Thyroid gland (tissue), 4 donors: ENCODE data around the gene ZNF394.

ENCODE experiments used
- POLR2A ChIP-seq, 2 donors: fragments of 450-650 bp; IDR thresholded peaks; one replicate each; pipeline ENCODE4 v1.6.1; 2017; ENCODE audit warnings: antibody characterized with exemption in 2 of 2, mild to moderate bottlenecking in 2 of 2, moderate library complexity in 1 of 2
- TF ChIP-seq, protein P1 (sequence below), 6 experiments: fragments of 200-600 bp in 3 of 6; fragments of 450-650 bp in 3 of 6; sonication (generic) in 3 of 6; IDR thresholded peaks; one replicate each; pipeline ENCODE4 v1.5.1; 2016 to 2019; ENCODE audit warnings: antibody characterized with exemption in 6 of 6, mild to moderate bottlenecking in 2 of 6, inconsistent platforms in 1 of 6, moderate library complexity in 1 of 6

DNA sequence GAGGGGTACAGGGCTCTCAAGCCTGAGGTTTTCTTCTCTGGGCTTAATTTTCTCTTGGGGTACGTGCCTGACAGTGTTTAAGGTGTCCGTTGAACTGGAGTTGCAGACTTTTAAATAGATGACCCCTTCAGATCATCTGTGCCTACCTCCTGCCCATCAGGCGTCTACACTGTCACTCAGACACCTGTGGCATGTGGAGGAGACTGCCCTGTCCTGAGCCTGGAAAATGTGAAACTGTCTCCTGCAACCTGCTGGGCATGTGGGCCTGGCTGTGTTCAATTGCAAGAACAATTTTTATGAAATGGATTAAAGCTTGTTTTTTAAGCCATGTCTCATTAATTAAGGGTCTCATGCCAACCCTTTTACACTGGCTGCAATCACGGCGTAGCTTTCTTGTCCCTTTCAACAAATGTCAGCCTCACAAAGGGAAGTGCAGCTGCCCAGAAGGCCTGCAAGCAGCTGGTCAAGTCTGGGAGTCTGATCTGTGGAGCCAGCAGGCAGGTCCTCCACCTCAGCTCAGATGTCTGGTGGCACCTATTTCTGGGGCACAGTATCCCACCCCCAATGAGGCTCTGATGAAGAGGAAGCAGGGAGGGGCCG lies 42.9 kb downstream of the ZNF394 start:
- TF ChIP-seq, protein P1, sequence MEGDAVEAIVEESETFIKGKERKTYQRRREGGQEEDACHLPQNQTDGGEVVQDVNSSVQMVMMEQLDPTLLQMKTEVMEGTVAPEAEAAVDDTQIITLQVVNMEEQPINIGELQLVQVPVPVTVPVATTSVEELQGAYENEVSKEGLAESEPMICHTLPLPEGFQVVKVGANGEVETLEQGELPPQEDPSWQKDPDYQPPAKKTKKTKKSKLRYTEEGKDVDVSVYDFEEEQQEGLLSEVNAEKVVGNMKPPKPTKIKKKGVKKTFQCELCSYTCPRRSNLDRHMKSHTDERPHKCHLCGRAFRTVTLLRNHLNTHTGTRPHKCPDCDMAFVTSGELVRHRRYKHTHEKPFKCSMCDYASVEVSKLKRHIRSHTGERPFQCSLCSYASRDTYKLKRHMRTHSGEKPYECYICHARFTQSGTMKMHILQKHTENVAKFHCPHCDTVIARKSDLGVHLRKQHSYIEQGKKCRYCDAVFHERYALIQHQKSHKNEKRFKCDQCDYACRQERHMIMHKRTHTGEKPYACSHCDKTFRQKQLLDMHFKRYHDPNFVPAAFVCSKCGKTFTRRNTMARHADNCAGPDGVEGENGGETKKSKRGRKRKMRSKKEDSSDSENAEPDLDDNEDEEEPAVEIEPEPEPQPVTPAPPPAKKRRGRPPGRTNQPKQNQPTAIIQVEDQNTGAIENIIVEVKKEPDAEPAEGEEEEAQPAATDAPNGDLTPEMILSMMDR (IDR thresholded peaks at IDR 0.05): no peak
- TF ChIP-seq POLR2A (IDR thresholded peaks at IDR 0.05): no peak
